RWPE2 (cell line): Measurements from ENCODE around the gene GRM5.

ENCODE experiments used
- ATAC-seq: fragments of 200-7000 bp; cut with Tn5 transposase; 3 replicates; pipeline ENCODE4 v1.9.1; 2021; ENCODE audit warnings: low read depth
- DNase-seq: peaks from one replicate; pipeline ENCODE4 v3.0.0-alpha.2; 2020; ENCODE audit warnings: low spot score
- H3K27ac ChIP-seq: fragments of 450-650 bp; 2 replicates; pipeline ENCODE4 v1.5.1; 2017; ENCODE audit warnings: mild to moderate bottlenecking; ENCODE audit not compliant: poor library complexity, severe bottlenecking
- H3K27me3 ChIP-seq: fragments of 250-450 bp; sonication (Bioruptor Pico); 2 replicates; pipeline ENCODE4 v1.5.1; 2021; ENCODE audit warnings: mild to moderate bottlenecking, moderate library complexity; ENCODE audit not compliant: insufficient read depth, poor library complexity, severe bottlenecking
- H3K36me3 ChIP-seq: fragments of 250-450 bp; sonication (Bioruptor Pico); 2 replicates; pipeline ENCODE4 v1.5.1; 2020; ENCODE audit warnings: low read depth, mild to moderate bottlenecking, moderate library complexity
- H3K4me1 ChIP-seq: fragments of 250-450 bp; sonication (Bioruptor Pico); 2 replicates; pipeline ENCODE4 v1.5.1; 2021; ENCODE audit warnings: mild to moderate bottlenecking, moderate library complexity; ENCODE audit not compliant: insufficient read depth, poor library complexity, severe bottlenecking
- H3K4me3 ChIP-seq: fragments of 250-450 bp; sonication (Bioruptor Pico); 2 replicates; pipeline ENCODE4 v1.5.1; 2021; ENCODE audit warnings: mild to moderate bottlenecking, moderate library complexity; ENCODE audit not compliant: severe bottlenecking
- H3K9me3 ChIP-seq: fragments of 250-450 bp; sonication (Bioruptor Pico); 2 replicates; pipeline ENCODE4 v1.5.1; 2021; ENCODE audit warnings: mild to moderate bottlenecking, moderate library complexity; ENCODE audit not compliant: severe bottlenecking
- TF ChIP-seq, protein P1 (sequence below): fragments of 450-650 bp; IDR thresholded peaks from one replicate; pipeline ENCODE4 v1.5.1; 2017; ENCODE audit warnings: mild to moderate bottlenecking, moderate library complexity; ENCODE audit not compliant: poor library complexity, severe bottlenecking

GRM5 gene

DNA sequence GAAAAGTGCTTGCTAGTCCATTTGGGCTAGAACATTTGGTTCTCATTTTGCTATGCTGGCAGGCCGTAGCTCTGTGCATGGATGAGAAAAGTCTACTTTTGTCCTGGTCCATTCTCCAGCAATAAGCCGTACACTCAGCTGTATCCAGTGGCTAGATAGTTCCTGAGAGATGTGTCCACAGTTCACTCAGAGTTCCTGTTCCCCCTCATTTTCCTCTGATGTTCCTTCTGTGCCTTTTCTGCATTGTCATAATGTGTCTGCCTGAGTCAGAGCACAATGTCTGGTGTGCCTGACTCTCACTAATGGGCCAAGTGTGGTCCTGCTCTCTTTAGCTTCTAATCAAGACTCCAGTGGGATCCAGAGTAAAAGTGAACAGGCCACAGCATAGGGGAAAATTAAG is 512.6 kb downstream of the GRM5 start:
- H3K4me3 ChIP-seq, result no peak overlapping the region
- peak overlapping the region; percentile 91 for H3K27ac ChIP-seq
- H3K36me3 ChIP-seq, result no peaks in the 10 kb centered on the region
- H3K27me3 ChIP-seq, result no peaks in the 10 kb centered on the region
- TF ChIP-seq, protein P1, sequence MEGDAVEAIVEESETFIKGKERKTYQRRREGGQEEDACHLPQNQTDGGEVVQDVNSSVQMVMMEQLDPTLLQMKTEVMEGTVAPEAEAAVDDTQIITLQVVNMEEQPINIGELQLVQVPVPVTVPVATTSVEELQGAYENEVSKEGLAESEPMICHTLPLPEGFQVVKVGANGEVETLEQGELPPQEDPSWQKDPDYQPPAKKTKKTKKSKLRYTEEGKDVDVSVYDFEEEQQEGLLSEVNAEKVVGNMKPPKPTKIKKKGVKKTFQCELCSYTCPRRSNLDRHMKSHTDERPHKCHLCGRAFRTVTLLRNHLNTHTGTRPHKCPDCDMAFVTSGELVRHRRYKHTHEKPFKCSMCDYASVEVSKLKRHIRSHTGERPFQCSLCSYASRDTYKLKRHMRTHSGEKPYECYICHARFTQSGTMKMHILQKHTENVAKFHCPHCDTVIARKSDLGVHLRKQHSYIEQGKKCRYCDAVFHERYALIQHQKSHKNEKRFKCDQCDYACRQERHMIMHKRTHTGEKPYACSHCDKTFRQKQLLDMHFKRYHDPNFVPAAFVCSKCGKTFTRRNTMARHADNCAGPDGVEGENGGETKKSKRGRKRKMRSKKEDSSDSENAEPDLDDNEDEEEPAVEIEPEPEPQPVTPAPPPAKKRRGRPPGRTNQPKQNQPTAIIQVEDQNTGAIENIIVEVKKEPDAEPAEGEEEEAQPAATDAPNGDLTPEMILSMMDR, result no peak
- H3K4me1 ChIP-seq, result peaks cover 18% of the 10 kb centered on the region
- no peak for ATAC-seq
- no peak for DNase-seq
- no peaks in the 10 kb centered on the region for H3K9me3 ChIP-seq

DNA sequence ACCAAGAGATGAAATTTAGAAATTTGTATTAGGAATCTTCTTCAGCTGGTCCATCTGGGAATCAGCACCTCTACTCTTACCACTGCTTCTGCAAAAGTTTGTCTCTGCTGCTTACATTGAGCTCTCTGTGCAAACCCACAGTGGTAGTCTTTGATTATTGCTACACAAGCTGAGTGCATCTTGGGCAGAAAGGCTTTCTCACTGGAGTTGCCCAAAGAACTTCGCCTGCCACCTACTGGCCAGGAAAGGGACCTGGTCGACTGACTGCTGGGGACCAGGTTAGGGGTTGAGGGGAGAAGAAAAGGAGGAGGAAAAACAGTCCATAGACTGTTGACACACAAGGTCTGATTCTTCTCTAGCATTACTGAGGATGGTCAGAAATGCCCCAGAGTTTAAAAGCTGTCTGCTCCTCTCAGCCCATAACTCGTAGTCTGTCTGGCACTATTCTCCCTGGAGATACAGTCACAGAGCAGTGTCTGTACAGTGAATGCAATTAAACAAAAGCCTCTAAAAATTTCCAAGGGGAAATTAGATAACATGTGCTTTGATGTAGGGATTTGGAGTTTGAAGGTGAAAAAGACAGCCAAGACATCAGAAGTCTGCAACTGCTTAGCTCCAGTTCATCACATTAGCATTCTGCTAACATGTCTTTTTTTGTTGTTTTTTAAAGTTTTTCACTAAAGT is 513.3 kb downstream of the GRM5 start:
- Histone ChIP-seq H3K27me3 (no peaks in the 10 kb centered on the region), H3K27ac (no peak overlapping the region), H3K36me3 (no peaks in the 10 kb centered on the region), H3K9me3 (no peaks in the 10 kb centered on the region), H3K4me3 (no peak overlapping the region), H3K4me1 (peaks cover 18% of the 10 kb centered on the region)
- no peak for ATAC-seq
- TF ChIP-seq, protein P1, result peak; percentile 60
- no peak for DNase-seq

DNA sequence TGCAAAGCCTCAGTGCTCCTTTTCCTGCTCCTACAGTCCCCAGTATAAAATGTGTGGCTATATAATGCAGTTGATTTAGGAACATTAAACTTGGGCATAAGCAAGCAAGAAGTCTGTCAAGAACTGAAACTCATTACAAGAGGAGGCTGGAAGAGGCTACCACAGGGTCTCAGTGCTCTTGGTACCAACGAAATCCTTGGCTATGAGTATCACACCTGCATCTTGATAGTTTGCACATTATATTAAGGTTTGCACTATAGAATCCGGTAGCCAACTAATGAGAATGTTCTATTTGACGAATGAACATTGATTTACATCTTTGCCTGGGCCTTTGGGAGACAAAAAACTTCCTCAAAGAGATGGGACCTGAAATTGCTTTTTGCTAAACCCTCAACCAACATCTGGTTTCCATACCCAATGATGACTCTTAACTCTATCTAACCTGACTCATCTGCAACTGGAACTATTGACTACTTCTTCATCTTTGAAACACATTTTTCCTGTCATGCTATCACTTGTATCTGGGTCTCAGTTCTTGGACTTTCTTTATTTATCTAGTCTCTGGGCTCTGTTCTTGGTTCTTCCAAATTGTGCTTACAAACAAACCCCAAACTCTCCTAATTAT is 521.0 kb downstream of the GRM5 start:
- Histone ChIP-seq H3K36me3 (no peaks in the 10 kb centered on the region), H3K4me1 (peaks cover 3% of the 10 kb centered on the region), H3K4me3 (no peak overlapping the region), H3K9me3 (no peaks in the 10 kb centered on the region), H3K27ac (no peak overlapping the region), H3K27me3 (no peaks in the 10 kb centered on the region)
- DNase-seq (no peak), ATAC-seq (no peak)
- TF ChIP-seq, protein P1, result peak; percentile 90

DNA sequence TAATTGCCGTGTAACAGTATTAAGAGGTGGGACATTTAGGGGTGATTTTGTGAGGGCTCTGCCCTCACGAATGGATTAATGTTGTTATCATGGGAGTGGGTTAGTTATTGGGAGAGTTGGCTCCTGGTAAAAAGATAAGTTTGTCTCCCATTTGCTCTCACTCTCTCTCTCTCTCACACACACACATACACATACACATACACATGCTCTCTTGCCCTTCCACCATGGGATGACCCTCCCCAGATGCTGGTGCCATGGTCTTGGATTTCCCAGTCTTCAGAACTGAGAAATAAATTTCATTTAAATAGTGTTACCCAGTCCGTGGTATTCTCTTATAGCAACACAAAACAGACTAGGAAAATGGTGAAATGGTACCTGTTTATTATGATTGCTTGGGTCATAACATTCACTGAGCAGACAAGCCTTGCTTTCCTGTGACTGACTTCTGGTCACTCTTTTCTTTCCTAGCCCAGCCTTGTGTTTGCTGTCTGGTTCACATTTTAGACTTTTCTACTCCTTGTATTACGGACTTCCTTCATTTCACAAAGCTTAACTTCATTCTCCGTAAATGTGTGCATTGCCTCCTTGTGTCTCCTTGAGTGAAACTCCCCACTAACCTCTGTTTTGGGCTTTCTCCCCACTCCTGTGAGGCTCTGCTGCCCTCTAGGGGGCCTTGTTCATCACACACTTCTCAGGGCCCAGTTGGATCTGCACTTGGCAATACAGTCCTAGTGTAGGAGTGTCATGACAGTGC is 521.7 kb downstream of the GRM5 start:
- peak; percentile 66 for DNase-seq
- H3K36me3 ChIP-seq, result no peaks in the 10 kb centered on the region
- no peak overlapping the region for H3K4me3 ChIP-seq
- no peaks in the 10 kb centered on the region for H3K27me3 ChIP-seq
- ATAC-seq, result peak; percentile 100
- peaks cover 6% of the 10 kb centered on the region for H3K4me1 ChIP-seq
- no peaks in the 10 kb centered on the region for H3K9me3 ChIP-seq
- TF ChIP-seq, protein P1, result peak; percentile 99
- no peak overlapping the region for H3K27ac ChIP-seq
